T-helper 1 cell treated with Interleukin-12 subunit alpha and Interleukin-12 subunit beta and Interleukin-4 antibody, amounts not matched to agents 30 ng/mL and 1 ng/mL, for 36 hours (primary cell): ENCODE measurements around the gene POU6F2. TPM values are rescaled to one million over a fixed set of nuclear protein-coding genes. Genes with fewer than 3 reads are reported as not detected.
"Not testable (repeated sequence)": the region's sequence is repeated elsewhere in the genome, so short reads cannot be mapped to it uniquely, and the experiment has no call there.

Source experiments
- intact Hi-C: fragments of 100-400 bp; cut with micrococcal nuclease; formaldehyde crosslinking; loops from one replicate; pipeline ENCODE4 v1.15.1; 2024
- total RNA-seq: library from RNA; stranded (reverse); gene quantifications from 2 replicates; pipeline ENCODE4 v1.2.3, GENCODE V29; 2022

Gene POU6F2
- total RNA-seq, 1 donor from 2014 or later, result 0.32 TPM

DNA sequence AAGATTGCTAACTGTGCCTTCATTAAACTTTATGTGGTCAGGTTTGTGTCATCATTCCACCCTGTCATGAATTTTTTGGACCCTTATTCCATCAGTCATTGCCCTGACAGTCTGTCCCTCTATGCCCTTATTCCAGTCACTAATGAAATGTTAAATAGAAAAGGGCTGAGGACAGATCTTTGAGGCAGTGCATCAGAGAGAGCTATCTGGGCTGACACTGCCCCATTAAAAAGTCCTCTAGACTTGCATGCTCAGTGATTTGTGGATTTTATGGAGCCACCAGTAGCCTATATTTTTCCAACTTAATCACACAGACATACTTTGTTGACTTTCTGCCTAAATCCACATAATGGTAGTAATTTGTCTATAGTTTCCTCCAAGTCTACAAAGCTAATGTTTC is 323.8 kb downstream of the POU6F2 start:
- intact Hi-C loops, result no loop called here

DNA sequence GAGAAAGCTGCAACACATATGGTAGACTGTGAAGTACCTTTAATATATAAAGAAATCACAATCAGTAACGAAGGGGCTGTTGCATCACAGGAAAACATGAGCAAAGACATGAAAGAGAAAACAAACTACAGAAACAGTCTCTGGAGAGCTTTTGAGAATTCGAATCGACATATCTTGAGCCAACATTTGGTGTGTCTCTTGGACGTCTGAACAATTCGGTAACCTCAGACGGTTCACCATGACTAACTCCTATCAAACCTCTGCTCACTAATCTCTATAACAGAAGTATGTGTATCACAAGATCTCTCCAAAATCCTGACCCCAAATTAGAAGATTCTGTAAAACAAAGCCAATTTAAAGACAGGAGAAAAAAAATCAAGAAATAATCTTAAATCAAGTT is 326.5 kb downstream of the POU6F2 start:
- intact Hi-C loops, result no loop called here

DNA sequence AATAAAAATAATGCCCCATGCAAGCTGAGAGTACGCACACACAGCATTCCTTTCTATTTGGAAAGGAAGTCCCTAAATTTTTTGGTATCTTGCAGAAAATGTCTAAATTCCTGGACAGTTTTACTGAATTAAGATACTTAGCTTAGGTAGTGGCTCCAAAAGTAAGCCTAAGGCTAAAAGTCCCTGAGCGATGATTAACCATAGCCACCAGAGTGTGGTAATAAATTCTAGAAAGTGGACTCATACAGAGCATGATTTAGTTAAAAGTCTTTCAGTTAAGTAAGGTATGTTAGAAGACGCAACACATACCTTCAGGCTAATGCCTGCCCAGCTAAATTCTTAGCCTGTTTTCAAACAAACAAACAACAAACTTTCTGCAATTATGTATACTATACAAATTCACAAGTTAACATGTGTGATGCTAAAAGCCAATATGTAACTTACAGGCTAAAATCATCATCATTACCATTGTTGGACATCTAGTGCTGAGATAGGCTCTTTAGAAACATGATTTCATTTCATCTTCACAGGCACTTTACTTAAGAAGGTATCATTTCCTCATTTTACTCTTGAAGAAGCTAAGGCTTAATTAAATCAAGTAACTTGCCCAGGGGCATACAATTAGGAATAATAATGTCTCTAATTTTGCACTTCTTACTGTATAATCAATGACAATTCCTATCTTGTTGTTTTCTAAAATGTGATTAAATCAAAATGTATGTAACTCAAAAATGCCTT is 327.1 kb downstream of the POU6F2 start:
- intact Hi-C loops, result no loop called here

DNA sequence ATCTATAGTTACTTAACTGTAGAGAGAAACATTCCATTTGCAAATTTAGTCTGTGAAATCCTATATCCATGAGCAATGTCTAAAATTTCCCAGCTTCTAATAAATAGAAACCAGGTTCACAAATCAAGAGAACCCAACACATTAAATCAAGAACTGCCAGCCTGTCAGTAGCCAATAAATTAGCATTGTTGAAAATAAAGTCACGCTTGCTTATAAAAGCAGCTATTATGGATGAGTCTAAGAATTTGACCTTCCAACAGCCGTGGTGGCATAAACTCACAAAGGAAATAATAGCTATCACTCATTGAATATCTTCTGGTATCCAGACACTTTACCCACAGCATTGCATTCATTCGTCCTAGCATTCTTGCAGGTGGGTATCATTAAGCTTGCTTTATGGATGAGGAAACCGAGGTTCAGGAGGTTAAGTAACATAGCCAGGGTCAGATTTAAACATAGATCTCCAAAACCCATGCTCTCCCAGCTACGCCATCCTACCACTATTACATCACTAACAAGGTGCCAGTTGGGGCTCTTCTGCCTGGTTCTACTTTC is 328.4 kb downstream of the POU6F2 start:
- intact Hi-C loops, result no loop called here

DNA sequence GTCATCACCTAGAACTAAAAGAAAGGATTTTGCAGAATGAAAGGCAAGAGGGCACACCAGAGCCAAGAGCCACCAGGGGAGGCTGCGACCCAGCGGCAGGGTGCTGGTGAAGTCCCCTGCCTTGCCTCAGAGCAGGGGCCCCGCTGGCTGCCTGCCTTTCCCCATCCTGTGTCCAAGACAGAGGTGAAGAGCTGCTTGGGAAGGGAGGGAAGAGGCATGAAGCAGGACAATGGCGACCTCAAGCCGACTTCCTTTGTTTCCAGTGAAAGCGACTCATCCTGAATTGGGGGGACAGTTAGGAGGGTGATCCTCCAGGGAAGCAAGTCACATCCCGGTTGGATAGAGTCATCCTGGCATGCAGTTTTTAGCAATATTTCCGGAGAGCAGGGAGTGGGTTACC is 333.0 kb downstream of the POU6F2 start:
- intact Hi-C loops, result no loop called here

DNA sequence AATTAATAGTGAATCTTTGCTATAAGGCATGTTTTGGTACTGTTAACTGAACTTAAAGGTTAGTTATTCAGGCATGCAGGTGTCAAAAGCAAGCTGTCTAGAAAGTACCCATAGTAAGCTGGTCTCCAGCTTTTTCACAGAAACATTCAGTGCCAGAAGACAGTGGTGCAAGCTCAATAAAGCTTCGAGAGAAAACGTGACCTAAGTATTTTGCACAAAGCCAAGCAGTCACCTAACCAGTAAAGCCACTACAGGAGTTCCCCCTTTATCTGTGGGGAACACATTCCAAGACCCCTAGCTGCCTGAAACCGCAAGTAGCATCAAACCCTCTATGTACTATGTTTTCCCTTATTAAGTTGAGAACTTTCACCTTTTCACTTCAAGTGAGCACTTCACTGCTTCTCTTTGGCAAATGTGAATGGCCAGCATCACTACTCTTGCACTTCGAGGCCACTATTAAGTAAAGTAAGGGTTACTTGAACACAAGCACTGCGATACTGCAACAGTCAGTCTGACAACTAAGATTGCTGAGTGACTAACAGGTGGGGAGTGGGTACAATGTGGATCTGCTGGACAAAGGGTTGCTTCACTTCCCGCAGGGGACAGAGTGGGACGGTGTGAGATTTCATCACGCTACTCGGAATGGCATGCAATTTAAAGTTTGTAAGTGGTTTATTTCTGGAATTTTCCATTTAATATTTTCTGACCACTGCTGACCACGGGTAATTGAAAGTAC is 334.7 kb downstream of the POU6F2 start:
- intact Hi-C loops, result no loop called here

DNA sequence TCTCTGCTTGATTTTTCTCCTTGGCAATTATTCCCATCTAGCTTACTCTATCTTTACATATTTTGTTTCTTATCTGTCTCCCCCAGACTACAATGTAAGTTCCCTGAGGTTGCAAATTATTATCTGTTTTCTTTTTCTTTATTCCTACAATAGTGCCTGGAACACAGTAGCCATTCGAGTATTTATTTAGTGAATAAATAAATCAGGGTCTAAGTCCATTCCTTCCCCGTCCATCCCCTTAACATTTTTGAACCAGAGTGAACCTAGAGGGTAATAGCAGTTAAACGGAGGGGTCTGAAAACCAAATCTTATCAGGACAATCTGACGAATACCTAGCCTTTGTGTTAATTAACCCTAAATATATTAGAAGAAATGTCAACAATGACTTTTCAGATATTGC is 335.7 kb downstream of the POU6F2 start:
- intact Hi-C loops, result no loop called here

DNA sequence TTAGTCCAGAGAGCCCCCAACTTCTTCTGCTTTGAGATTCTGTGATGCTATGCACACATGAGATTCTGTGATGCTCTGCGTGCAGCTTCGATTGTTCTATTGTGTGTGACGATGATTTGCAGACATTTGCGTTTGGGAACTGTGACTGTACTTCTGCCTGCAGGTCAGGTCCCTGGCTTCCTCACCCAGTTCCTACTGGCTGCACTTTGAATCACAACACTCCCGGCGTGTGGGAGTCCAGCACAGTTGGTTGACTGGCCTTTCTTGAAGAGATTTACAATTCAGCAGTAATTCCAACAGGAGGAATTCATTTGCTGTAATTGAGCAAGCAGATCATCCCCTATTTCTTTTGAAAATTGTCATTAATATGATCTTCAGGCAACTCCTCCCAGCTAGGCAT is 336.3 kb downstream of the POU6F2 start:
- intact Hi-C loops, result no loop called here

DNA sequence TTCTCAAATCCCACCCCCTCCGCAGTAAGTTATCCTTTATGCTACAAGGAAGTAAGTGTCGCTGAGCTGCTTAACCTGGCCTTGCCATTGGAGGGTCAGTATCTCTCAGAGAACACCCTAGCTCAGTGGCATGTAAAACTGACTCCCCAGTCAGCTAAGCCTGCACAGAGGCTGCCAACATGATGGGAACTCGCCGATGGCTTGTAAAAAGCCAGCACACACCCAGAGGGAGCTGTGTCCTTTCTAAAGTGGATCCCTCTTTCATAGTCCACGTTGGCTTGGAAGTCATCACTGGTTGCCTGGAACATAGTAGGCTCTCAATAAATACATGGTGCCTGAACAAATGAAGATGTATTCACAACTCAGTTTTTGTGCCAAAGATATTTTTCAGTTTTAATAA is 339.4 kb downstream of the POU6F2 start:
- intact Hi-C loops, result no loop called here

DNA sequence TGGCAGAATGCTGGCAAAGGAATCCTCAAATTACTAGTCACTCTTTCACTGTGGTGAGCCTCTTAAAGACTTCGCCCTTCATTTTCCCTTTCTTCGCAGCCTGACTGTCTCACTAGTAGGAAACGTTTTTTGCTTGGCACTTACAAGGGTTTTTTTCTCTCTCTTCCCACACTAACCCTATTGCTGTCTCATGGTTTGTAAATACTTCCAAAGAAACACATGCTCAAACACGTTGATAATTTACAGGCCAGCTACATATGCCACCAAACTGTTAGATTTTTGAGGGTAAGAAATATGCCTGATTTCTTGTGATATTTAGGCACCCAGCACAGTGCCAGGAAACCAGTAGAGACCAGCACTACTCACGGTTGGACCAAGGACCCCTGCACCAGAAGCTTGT is 340.2 kb downstream of the POU6F2 start:
- intact Hi-C loops, result no loop called here

DNA sequence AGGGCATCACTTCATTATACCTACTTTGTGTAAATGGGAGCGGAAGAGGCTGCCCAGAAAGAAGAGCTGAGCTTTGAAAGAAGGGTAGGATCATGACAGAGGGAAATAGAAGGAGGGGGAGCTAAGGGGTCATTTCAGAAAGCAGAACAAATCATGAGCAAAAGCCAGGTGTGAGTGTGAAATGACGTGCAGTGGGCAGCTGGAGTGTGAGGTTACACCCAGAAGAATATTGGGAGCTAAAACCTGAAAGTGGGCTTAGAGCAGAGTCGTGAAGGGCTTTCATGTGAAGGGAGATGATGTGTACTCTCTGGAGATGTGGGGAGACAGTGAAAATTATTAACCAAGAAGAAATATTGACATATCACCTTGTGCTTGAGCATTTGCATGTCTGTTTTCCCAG is 343.5 kb downstream of the POU6F2 start:
- intact Hi-C loops, result no loop called here

DNA sequence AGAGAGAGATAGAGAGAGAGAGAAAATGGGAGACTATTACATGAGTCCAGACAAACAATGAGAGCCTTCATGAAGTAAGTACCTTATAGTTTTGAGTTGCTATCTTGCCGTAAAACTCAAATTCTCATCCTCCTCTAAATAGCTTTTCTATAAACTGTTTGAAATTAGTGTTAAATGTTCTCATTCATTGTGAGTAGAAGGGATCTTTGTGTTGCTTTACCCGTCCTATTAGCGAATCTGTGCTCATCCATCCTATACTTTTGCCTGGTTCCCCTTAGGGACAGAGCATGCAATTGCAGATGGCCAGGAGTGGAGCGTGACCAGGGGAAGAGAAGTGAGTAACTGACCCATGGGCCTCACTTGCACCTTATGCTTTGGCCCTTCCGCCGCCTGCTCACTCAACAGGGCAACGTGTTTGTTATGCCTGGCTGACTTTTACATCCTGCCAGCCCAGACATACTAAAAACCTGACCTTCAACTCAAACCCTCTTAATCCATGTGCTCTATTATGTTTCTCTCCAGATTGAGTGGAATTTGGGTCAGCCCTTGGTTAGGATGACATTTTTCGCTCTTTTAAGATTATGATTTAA is 344.3 kb downstream of the POU6F2 start:
- intact Hi-C loops, result no loop called here

DNA sequence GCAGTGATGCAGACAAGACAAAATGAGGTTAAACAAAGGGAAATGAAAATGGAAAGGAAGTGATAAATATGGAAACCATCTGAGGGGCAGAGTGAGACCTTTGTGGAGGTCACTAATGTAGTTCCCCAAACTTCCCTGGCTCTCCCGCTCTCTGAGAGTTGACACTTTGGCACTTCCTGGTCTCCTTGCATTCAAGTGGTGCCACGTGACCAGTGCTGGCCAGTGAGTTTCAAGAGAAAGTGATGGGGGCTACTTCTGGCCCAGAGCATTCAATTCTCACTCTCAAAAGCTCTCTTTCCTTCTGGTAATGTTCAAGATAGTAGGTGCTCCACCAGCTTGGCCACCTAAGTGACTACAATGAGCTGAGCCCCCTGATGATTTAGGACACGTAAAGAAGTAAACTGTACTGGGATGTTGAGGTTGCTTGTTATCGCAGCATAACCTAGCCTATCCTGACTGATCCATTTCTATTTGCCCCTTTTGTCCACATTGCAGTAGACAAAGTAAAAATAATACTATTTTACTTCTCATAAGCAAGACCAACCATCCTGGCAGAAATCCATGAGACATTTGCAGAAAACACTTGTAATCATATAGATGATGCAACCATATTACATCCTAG is 346.5 kb downstream of the POU6F2 start:
- intact Hi-C loops, result no loop called here

DNA sequence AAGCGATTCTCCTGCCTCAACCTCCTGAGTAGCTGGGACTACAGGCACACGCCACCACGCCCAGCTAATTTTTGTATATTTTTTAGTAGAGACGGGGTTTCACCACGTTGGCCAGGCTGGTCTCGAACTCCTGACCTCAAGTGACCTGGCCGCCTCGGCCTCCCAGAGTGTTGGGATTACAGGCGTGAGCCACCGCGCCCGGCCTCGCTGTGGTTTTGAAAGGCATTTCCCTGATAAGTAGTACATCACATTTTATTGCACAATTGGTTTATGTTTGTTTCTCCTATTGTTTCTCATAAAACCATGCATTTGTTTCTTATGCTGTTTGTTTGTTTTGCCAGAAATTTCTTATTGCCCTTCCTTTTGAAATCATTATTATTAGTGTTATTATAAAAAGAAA is 353.9 kb downstream of the POU6F2 start:
- intact Hi-C loops, result not testable (repeated sequence)

DNA sequence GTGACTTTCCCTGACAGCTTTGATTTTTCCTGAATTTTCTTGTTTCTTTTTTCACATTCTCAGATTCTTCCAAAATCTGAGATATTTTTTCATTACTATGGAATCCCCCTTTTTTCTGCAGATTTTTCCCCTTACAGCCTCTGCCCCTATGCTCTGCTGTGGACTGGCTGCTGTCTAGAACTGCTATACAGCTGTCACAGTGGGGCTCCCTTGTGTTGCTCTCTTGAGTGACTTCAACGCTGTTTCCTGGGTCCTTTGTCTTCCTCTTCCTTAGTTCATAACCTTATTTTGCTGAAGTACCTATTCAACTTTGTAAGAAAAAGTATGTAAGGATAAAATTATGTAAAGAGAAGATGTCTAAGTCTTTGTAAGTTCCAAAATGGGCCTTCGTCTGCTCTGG is 354.4 kb downstream of the POU6F2 start:
- intact Hi-C loops, result no loop called here

DNA sequence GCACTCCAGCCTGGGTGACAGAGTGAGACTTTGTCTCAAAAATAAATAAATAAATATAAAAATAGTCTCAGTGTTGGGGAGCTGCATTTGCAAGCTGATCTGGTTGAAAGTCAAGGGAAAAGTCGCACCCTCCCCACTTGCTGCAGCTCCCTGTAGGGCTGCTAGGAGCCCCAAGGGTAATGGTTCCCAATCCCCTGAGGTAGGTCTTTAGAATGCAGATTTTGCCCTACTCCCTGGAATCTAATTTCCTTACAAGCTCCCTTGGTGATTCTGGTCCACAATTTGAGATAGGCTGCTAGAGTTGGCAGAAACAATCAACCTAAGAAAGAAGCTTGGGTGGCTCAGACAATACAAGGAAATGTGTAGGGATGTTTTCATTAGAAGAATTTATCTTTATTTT is 356.0 kb downstream of the POU6F2 start:
- intact Hi-C loops, result no loop called here

DNA sequence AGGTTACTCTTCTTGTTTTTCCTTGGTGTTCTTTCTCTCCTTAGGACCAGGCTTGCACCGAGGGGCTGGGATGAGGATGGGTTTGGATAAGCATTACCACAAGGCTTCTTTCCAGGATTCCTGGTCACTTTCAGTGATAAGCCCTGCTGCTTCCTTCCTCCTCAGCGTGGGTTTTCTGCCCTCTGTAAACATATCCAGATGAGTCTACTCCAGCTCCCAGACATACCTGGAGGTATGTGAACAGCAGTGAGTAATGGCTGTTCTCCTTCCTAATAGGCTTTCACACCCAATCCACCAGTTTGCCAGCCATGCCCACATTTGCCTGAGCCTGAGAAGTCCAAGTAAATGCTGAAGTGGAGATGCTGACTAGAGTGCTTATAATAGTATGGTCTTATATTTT is 358.7 kb downstream of the POU6F2 start:
- intact Hi-C loops, result no loop called here

DNA sequence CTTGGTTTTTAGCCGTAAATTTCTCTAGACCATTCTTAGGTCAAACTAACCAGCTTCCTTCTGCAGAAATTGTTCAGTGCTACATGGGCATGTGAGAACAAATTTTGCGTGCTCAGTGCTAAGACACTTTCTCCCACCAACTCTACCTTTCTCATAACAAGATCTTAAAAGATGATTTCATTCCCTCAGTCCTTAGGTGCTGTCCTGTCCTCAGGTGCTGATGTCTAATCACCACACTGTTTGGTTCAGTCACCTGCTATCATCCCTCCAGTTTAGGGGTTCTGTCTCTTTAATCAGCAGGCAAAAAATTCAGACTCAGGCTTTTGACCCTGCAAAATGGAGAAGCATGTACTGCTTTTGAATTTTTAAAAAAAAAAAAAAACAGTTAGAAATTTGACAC is 361.0 kb downstream of the POU6F2 start:
- intact Hi-C loops, result no loop called here

DNA sequence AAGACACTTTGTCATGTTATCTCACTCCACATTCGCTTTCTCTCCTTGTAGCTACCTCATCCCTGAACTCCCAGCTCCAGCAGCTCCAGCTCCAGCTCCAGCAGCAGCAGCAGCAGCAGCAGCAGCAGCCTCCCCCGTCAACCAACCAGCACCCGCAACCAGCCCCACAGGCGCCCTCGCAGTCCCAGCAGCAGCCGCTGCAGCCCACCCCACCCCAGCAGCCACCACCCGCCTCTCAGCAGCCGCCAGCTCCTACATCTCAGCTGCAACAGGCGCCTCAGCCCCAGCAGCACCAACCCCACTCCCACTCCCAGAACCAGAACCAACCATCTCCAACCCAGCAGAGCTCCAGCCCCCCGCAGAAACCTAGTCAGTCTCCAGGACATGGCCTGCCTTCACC is 361.9 kb downstream of the POU6F2 start:
- intact Hi-C loops, result no loop called here

DNA sequence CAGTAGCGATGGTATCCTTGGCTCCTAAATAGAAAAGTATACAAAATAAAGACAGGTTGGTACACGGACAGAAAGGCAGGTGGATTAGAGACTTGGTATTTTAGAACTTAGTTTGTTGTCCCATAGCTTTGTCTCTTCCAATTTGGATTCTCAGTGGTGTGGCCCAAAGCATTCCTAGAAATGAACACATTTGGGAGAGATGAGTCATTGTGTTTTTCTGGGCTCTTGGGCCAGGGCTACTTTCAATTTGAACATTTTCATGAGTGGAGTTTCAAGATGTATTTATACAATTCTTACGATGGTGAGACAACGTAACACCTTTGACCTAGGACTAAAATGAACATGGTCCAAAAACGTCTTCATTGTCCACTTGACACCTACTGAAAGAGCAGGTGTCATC is 363.4 kb downstream of the POU6F2 start:
- intact Hi-C loops, result no loop called here

DNA sequence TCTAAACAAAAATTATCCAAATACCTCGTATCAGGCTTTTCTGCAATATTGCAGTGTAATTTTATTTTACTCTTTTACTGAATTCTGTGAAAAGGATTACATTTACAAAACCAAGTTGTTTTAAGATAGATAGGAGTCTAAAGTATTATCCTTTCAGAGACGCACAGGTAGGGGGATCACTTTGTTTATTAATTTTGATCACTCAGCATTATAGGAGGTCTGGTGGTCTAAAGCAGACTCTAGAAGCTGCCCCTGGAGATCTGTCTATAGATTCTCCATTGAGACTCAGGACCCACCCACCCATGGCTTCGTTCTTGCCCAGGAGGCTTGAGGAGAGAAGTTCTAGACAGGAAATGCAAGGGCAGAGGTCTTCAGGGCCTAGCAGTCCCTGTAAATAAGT is 365.1 kb downstream of the POU6F2 start:
- intact Hi-C loops, result no loop called here
